GM20000 (cell line): ENCODE data around the gene STARD9.

Experiments
- DNase-seq: peaks from one replicate; pipeline ENCODE4 v3.0.0; 2012; ENCODE audit warnings: low spot score
- TF ChIP-seq, protein P1 (sequence below): IDR thresholded peaks from 2 replicates; pipeline ENCODE4 v1.5.1; 2012; ENCODE audit warnings: mild to moderate bottlenecking, control low read depth; ENCODE audit errors: extremely low read depth, missing control alignments

Gene STARD9

DNA sequence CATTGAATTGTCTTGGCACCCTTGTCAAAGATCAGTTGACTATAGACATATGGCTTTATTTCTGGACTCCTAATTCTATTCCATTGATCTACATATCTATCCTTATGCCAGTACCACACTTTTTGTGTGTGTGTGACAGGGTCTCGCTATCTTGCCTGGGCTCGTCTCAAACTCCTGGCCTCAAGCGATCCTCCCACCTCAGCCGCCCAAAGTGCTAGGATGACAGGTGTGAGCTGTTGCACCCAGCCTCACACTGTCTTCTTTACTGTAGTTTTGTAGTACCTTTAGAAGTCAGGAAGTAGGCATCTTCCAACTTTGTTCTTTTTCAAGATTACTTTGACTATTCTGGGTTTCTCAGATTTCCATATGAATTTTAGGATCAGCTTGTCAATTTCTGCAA, 137.2 kb downstream of the STARD9 start:
- no peak for DNase-seq
- TF ChIP-seq, protein P1, sequence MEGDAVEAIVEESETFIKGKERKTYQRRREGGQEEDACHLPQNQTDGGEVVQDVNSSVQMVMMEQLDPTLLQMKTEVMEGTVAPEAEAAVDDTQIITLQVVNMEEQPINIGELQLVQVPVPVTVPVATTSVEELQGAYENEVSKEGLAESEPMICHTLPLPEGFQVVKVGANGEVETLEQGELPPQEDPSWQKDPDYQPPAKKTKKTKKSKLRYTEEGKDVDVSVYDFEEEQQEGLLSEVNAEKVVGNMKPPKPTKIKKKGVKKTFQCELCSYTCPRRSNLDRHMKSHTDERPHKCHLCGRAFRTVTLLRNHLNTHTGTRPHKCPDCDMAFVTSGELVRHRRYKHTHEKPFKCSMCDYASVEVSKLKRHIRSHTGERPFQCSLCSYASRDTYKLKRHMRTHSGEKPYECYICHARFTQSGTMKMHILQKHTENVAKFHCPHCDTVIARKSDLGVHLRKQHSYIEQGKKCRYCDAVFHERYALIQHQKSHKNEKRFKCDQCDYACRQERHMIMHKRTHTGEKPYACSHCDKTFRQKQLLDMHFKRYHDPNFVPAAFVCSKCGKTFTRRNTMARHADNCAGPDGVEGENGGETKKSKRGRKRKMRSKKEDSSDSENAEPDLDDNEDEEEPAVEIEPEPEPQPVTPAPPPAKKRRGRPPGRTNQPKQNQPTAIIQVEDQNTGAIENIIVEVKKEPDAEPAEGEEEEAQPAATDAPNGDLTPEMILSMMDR, result no peak

DNA sequence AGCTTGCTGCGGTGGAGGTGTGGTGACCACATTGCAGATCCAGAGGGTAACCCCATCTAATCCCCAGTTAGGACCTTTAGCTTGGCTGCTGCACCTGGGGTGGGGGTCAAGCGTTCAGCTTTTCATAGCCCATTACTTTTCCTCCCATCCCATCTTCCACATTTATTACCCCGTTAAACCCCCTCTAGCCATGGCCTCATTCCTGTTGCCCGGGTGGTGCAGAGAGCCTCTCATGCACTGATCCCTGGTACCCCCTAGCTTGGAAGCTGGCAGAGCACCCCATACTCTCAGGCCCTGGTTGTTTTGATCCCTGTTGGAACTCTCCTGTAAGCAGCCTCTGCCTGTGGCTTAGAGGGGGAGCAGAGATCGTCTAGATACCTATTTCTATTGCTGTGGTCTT, 140.7 kb downstream of the STARD9 start:
- no peak for DNase-seq
- TF ChIP-seq, protein P1, result no peak

DNA sequence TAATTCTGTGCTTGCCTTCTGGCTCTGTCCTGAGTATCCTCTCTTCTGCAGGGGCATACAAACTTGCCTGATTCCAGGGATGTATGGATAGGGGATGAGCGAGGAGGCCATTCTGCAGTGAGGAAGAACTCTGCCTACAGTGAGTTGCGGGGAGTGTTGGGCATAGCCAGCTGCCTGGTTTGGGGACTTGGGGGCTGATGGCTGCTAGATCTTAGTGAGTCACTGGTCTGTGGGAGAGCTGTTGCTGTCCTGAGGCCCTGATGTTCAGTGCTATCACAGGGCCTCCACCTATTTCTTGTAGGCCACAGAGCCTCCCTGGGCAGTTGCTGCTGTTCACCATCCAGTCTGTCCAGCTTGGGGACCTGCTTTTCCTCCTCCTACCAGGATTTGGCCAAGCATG, 141.2 kb downstream of the STARD9 start:
- TF ChIP-seq, protein P1, result no peak
- DNase-seq, result no peak

DNA sequence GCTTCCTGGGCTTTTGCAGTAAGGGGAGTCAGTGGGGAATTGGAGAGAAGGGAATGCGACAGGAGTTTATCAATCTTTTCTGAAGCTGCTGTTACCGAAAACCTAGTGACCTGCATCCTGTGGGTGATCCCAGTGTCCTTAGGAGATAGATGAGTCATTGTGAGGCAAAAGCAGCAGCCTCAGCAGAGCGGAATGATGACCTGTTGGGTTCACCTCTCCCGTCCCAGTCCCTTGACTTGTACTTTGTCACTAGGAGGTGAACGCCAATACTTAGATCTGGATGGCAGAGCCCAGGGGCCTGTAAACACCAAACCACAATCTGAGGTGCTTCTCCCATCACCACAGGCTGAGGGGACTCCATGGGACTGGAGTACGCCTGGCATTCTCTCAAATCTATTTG, 143.6 kb downstream of the STARD9 start:
- TF ChIP-seq, protein P1, result no peak
- DNase-seq, result no peak

DNA sequence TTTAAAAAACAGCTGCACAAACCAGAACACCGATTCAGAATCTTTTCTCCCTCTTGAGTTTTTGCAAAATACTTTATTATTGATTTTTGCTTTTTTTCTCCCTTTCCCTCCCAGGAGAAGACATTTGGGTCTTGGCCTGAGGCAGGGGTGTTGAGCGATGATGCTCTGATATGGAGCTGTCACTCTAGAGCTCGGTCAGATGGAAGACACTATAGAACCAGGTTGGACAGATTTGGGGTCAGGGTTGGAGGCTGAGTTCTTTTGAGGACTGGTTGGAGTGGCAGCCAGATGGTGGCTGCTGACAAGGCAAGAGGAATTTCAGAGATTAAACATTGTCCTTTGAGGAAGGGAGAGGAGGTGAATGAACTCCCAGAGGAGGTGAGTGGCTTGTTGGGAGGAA, 144.7 kb downstream of the STARD9 start:
- TF ChIP-seq, protein P1, result no peak
- DNase-seq, result no peak

DNA sequence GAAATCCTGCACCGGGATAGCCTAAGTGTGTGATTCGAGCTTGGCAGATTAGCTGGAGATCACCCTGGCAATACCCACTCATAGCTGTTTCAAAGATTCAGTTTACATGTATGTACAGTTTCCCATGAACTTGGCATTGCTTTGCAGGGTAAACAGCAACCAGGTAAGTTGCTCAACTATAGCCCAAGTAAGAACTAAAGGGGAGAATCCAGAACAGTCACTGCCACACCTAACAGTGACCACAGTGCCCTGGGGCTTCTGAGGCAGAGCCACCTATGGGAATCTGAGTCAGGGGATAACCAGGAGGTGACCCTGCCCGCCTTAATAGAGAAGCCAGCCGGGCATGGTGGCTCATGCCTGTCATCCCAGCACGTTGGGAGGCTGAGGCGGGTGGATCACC, 145.6 kb downstream of the STARD9 start:
- TF ChIP-seq, protein P1, result no peak
- DNase-seq, result no peak

DNA sequence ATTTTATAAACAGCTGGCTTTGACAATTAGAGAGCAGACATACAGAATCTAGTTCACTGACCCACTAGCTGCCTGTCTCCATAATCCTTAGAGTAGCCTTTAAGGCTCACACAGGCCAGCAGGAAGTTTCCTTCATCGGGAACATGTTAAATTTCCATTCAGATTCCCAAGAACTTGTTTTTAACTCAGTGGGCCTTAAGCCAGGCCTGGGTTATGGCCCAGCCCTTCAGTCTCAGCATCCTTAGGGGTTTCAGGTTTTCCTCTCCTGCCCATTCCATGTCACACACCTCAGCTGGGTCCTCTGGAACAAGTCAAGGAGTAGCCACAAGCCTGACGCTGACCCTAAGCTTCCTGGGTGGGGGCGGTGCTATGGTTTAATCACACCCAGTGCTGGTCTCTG, 146.5 kb downstream of the STARD9 start:
- no peak for DNase-seq
- TF ChIP-seq, protein P1, result no peak

DNA sequence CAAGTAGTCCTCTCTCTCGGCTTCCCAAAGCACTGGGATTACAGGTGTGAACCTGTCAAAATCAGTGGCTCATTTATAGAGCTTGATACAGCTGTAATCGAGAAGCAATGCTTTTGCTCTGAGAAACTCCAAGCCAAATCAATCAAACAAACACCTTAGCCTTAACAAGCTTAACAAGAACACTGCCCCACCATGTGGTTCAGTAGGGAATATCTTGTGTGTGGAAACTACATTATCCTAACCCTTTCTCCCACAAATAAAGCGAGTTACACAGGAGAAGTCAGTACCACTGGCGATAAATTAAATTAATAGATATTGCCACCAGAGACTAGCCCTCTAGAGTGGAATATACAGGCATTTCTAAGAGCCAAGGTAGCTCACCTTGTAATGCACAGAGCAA, 147.7 kb downstream of the STARD9 start:
- DNase-seq, result no peak
- TF ChIP-seq, protein P1, result no peak
